Loucy (cell line): ENCODE results near the gene NSDHL.

Source experiments
- H2AFZ ChIP-seq: fragments of 200-600 bp; sonication (generic); 2 replicates; pipeline ENCODE4 v1.6.0; 2016; ENCODE audit warnings: antibody characterized with exemption, mild to moderate bottlenecking, low read length, moderate library complexity
- H3F3A ChIP-seq: fragments of 200-600 bp; 2 replicates; pipeline ENCODE4 v1.6.0; 2016; ENCODE audit warnings: antibody characterized with exemption, low read depth, mild to moderate bottlenecking
- H3K27me3 ChIP-seq: fragments of 200-600 bp; sonication (generic); 2 replicates; pipeline ENCODE4 v1.6.1; 2014; ENCODE audit warnings: low read length, mild to moderate bottlenecking; ENCODE audit not compliant: insufficient read depth, poor library complexity, severe bottlenecking
- H3K36me3 ChIP-seq: fragments of 200-600 bp; sonication (generic); 2 replicates; pipeline ENCODE4 v1.6.1; 2016; ENCODE audit warnings: low read length; ENCODE audit not compliant: insufficient read depth
- H3K4me1 ChIP-seq: fragments of 200-600 bp; sonication (generic); 2 replicates; pipeline ENCODE4 v1.5.1; 2014; ENCODE audit warnings: low read length, mild to moderate bottlenecking; ENCODE audit not compliant: insufficient read depth, poor library complexity, severe bottlenecking
- H3K4me2 ChIP-seq: fragments of 200-600 bp; sonication (generic); 2 replicates; pipeline ENCODE4 v1.6.0; 2014; ENCODE audit warnings: antibody characterized with exemption, low read length, low read depth, mild to moderate bottlenecking; ENCODE audit not compliant: poor library complexity, severe bottlenecking
- H3K4me3 ChIP-seq: fragments of 200-600 bp; sonication (generic); 2 replicates; pipeline ENCODE4 v1.5.1; 2014; ENCODE audit warnings: low read length, mild to moderate bottlenecking, mixed read lengths; ENCODE audit not compliant: poor library complexity, severe bottlenecking
- H3K79me2 ChIP-seq: fragments of 200-600 bp; sonication (generic); 2 replicates; pipeline ENCODE4 v1.6.1; 2014; ENCODE audit warnings: low read length; ENCODE audit not compliant: insufficient read depth
- H3K9ac ChIP-seq: fragments of 200-600 bp; sonication (generic); 2 replicates; pipeline ENCODE4 v1.6.0; 2014; ENCODE audit warnings: mild to moderate bottlenecking, low read depth, low read length, moderate library complexity; ENCODE audit not compliant: poor library complexity, severe bottlenecking
- H3K9me2 ChIP-seq: fragments of 200-600 bp; sonication (generic); replicated peaks from 2 replicates; pipeline ENCODE4 v1.6.1; 2016; ENCODE audit warnings: low read depth, low read length, mixed read lengths
- H3K9me3 ChIP-seq: fragments of 200-600 bp; sonication (generic); 2 replicates; pipeline ENCODE4 v1.6.1; 2014; ENCODE audit warnings: mild to moderate bottlenecking, antibody characterized with exemption, low read length, low read depth; ENCODE audit not compliant: insufficient read depth
- H4K20me1 ChIP-seq: fragments of 200-600 bp; sonication (generic); 2 replicates; pipeline ENCODE4 v1.6.0; 2014; ENCODE audit warnings: antibody characterized with exemption, low read length, mild to moderate bottlenecking; ENCODE audit not compliant: insufficient read depth, poor library complexity, severe bottlenecking
- CTCF ChIP-seq: fragments of 200-600 bp; sonication (generic); conservative IDR thresholded peaks from 2 replicates; pipeline ENCODE4 v1.5.1; 2014; ENCODE audit warnings: mild to moderate bottlenecking, antibody characterized with exemption, low read length
- EZH2phosphoT487 ChIP-seq: fragments of 200-600 bp; IDR thresholded peaks from 2 replicates; pipeline ENCODE4 v1.6.1; 2018; ENCODE audit warnings: antibody characterized with exemption, mild to moderate bottlenecking, moderate library complexity, borderline replicate concordance

The NSDHL gene

GRCh38 chrX:152842772-152843338, 12.0 kb downstream of the NSDHL start:
- H3K9ac ChIP-seq = no peak overlapping the region
- H3K4me3 ChIP-seq = no peak overlapping the region
- H4K20me1 ChIP-seq = peaks cover 5% of the 10 kb centered on the region
- H3K4me1 ChIP-seq = no peaks in the 10 kb centered on the region
- H3K36me3 ChIP-seq = peaks cover 9% of the 10 kb centered on the region; the same call in 1 of the 2 replicates
- H3K79me2 ChIP-seq = peaks cover 36% of the 10 kb centered on the region; the same call in 1 of the 2 replicates
- no peaks in the 10 kb centered on the region for H3K9me2 ChIP-seq
- H3F3A ChIP-seq = no peaks in the 10 kb centered on the region
- no peak overlapping the region for H3K4me2 ChIP-seq
- no peak overlapping the region for H2AFZ ChIP-seq
- no peaks in the 10 kb centered on the region for H3K9me3 ChIP-seq
- TF ChIP-seq CTCF (no peak), EZH2phosphoT487 (no peak)
- H3K27me3 ChIP-seq = no peaks in the 10 kb centered on the region

GRCh38 chrX:152843852-152844251, 13.0 kb downstream of the NSDHL start:
- Histone ChIP-seq H3K9me3 (no peaks in the 10 kb centered on the region), H3K27me3 (no peaks in the 10 kb centered on the region), H3F3A (no peaks in the 10 kb centered on the region), H4K20me1 (peaks cover 5% of the 10 kb centered on the region), H3K4me1 (no peaks in the 10 kb centered on the region), H3K4me2 (no peak overlapping the region), H2AFZ (no peak overlapping the region), H3K9ac (no peak overlapping the region), H3K36me3 (peaks cover 9% of the 10 kb centered on the region; the same call in 1 of the 2 replicates), H3K9me2 (no peaks in the 10 kb centered on the region), H3K4me3 (no peak overlapping the region), H3K79me2 (peaks cover 36% of the 10 kb centered on the region; the same call in 1 of the 2 replicates)
- TF ChIP-seq CTCF (no peak), EZH2phosphoT487 (no peak)

- H3K79me2 ChIP-seq = peaks cover 36% of the 10 kb centered on the region; the same call in 1 of the 2 replicates
- no peak overlapping the region for H3K4me2 ChIP-seq
- no peak overlapping the region for H3K4me3 ChIP-seq
- peaks cover 5% of the 10 kb centered on the region for H4K20me1 ChIP-seq
- H3K9me3 ChIP-seq = no peaks in the 10 kb centered on the region
- H2AFZ ChIP-seq = no peak overlapping the region
- no peaks in the 10 kb centered on the region for H3K27me3 ChIP-seq
- no peaks in the 10 kb centered on the region for H3K9me2 ChIP-seq
- TF ChIP-seq CTCF (no peak), EZH2phosphoT487 (no peak)
- H3F3A ChIP-seq = no peaks in the 10 kb centered on the region
- no peaks in the 10 kb centered on the region for H3K4me1 ChIP-seq
- peaks cover 9% of the 10 kb centered on the region; the same call in 1 of the 2 replicates for H3K36me3 ChIP-seq
- H3K9ac ChIP-seq = no peak overlapping the region
These were observed 13.4 kb downstream of the NSDHL start for GRCh38 chrX:152844256-152844655.
